ENCODE data around the gene INSYN1.
A peak's percentile ranks its signal among the peaks of the same experiment; 100 is the strongest.

INSYN1 gene

DNA sequence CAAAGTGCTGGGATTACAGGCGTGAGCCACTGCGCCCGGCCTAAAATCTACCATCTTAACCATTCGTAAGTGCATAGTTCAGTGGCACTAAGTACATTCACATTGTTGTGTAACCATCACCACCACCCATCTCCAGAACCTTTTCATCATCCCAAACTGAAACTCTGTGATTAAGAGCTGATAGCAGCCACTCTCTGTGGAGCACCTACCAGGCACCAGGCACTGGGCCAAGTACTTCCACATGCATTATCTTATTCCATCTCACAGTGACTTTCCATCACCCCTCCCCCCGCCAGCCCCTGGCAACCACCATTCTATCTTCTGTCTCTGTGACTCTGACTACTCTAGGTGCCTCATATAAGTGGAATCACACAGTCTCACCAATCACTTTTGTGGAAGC lies 2.3 kb upstream of the INSYN1 start:
- DNase-seq (ENCODE audit: extremely low read depth, low read depth), result no peak
- no peak overlapping the region for H3K4me3 ChIP-seq (replicated peaks; ENCODE audit: low read depth, low read length)
- TF ChIP-seq CTCF (IDR thresholded peaks at IDR 0.05; ENCODE audit: low read depth, low read length, missing control alignments), result no peak

DNA sequence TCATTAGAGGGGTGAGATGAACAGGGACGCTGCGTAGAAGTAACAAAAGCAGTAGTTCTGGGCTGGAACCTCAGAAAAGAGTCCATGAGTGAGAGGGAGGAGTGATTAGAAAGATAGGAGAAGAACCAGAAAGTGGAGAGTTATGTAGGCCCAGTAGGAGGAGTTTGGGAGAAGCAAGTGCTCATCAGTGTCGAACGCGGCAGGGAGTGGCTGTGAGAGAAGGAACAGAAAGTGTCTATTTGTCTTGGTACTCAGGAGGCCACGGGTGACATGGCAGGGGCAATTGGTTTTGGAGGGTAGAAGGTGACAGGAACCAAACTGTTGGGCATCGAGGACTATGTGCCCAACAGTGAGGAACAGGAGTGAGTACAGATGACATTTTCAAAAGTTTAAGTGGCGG lies 1.3 kb upstream of the INSYN1 start:
- H3K4me3 ChIP-seq (replicated peaks; ENCODE audit: low read depth, low read length), result no peak overlapping the region
- no peak for TF ChIP-seq CTCF (IDR thresholded peaks at IDR 0.05; ENCODE audit: low read depth, low read length, missing control alignments)
- DNase-seq (ENCODE audit: extremely low read depth, low read depth), result no peak

- H3K4me3 ChIP-seq (replicated peaks; ENCODE audit: low read depth, low read length), result peak overlapping the region; percentile 13; the same call in 1 of the 2 replicates
- no peak for TF ChIP-seq CTCF (IDR thresholded peaks at IDR 0.05; ENCODE audit: low read depth, low read length, missing control alignments)
- no peak for DNase-seq (ENCODE audit: extremely low read depth, low read depth)
Measured at GRCh38 chr15:73752806-73753193, 351 bp downstream of the INSYN1 start.

DNA sequence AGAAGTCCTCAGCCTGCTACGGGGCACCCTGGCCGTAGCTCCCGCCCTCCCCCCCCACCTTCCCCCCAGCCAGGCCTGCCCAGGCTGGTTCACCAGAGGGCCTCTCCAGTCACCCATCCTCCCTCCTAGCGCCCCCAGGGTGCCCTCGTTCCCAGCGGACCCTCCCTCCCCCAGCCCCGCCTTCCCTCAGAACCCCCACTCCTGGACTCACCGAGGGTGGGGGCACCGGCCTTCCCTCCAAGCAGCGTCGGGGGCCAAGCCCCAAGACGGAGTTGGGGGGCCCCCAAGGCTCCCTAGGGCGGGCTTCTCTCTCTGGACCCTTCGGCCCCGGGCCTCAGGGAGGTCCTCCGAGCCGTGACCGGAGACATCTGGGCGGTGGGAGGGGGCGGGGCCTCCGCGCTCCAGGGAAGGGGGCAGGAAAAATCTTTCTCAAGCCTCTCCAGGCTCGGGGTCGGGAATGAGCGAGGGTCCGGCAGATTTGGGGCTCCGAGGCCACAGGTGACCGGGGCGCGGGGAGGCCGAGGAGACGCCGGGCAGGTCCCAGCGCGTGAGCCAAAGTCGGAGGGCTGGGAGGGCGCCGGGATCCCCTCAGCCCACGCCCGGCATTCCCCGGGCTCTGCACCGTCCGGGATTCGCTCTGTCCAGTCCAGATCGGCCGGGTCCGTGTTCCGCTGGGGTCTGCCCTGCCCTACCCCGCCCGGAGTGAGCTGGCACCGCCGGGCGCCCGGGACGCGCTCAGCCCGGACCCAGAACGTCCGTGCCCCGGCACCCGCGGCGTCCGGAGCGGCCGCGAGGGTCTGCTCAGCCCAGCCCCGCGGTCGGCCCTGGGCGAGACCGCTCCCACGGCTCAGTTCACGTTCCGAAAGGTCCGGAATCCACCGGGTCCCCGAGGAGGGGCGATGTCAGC lies 999 bp downstream of the INSYN1 start:
- DNase-seq (ENCODE audit: extremely low read depth, low read depth), result no peak
- no peak for TF ChIP-seq CTCF (IDR thresholded peaks at IDR 0.05; ENCODE audit: low read depth, low read length, missing control alignments)
- peak overlapping the region; percentile 13 for H3K4me3 ChIP-seq (replicated peaks; ENCODE audit: low read depth, low read length)

DNA sequence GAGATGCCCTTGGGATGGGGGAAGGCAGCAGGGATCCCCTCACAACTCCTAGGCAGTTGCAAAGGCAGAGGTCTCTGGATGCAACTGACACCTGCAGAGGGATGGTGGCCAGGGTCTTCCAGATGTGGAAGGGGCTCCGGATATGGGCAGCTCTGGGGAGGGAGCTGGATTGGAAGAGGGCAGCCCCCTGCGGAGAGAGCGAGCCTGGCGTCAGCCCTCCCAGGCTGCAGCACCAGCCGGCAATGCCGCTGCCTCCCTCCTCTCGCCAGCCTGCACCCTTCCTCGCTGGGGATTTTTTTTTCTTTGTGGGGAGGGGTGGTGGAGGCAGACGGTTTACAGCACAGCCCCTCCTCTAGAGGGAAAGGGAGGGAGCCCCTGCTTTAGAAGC lies 1.6 kb downstream of the INSYN1 start:
- TF ChIP-seq CTCF (IDR thresholded peaks at IDR 0.05; ENCODE audit: low read depth, low read length, missing control alignments), result no peak
- H3K4me3 ChIP-seq (replicated peaks; ENCODE audit: low read depth, low read length), result no peak overlapping the region
- DNase-seq (ENCODE audit: extremely low read depth, low read depth), result no peak

GRCh38 chr15:73750951-73751350 lies 2.2 kb downstream of the INSYN1 start:
- no peak overlapping the region for H3K4me3 ChIP-seq (replicated peaks; ENCODE audit: low read depth, low read length)
- TF ChIP-seq CTCF (IDR thresholded peaks at IDR 0.05; ENCODE audit: low read depth, low read length, missing control alignments), result no peak
- no peak for DNase-seq (ENCODE audit: extremely low read depth, low read depth)
